H1 (cell line): ENCODE measurements around the gene RAB31. TPM values are rescaled to one million over a fixed set of nuclear protein-coding genes. Genes with fewer than 3 reads are reported as not detected.

Experiments
- CTCF ChIA-PET: fragments of 300-600 bp; sonication (Branson Sonifier 250); formaldehyde crosslinking; loops from one replicate; lab custom pipeline; 2021; ENCODE audit not compliant: partially characterized antibody; lab: Charles Lee
- POLR2A ChIA-PET: fragments of 300-600 bp; sonication (Branson Sonifier 250); formaldehyde crosslinking; loops from one replicate; lab custom pipeline; 2021; ENCODE audit warnings: inconsistent platforms; ENCODE audit not compliant: partially characterized antibody; lab: Charles Lee
- DNase-seq, 2 experiments: peaks; one replicate each; pipeline versions ENCODE4 v3.0.0 to v3.0.0-alpha.2; 2010 to 2022; ENCODE audit warnings: low spot score in 2 of 2, low read depth in 1 of 2, mixed read lengths in 1 of 2
- FAIRE-seq: peaks from 2 replicates; lab custom pipeline; 2011; peaks lifted over from hg19 to GRCh38; lab: Jason Lieb, UNC
- H2AFZ ChIP-seq: 2 replicates; pipeline ENCODE4 v1.8.1; 2012; ENCODE audit warnings: low read length, inconsistent platforms
- H2AK5ac ChIP-seq: 2 replicates; pipeline ENCODE4 v1.6.1; 2013; ENCODE audit warnings: low read depth, low read length
- H2BK120ac ChIP-seq: replicated peaks from 2 replicates; pipeline ENCODE3; 2013; ENCODE audit warnings: low read depth, low read length, inconsistent platforms
- H2BK12ac ChIP-seq: 2 replicates; pipeline ENCODE4 v1.6.1; 2013; ENCODE audit warnings: low read depth, low read length
- H2BK15ac ChIP-seq: 2 replicates; pipeline ENCODE4 v1.6.1; 2013; ENCODE audit warnings: low read length
- H2BK20ac ChIP-seq: 2 replicates; pipeline ENCODE4 v1.6.1; 2013; ENCODE audit warnings: low read length
- H2BK5ac ChIP-seq: 2 replicates; pipeline ENCODE4 v1.6.1; 2013; ENCODE audit warnings: low read depth, low read length
- H3K14ac ChIP-seq: 2 replicates; pipeline ENCODE4 v1.6.1; 2013; ENCODE audit warnings: inconsistent platforms; ENCODE audit not compliant: insufficient read length
- H3K18ac ChIP-seq: 2 replicates; pipeline ENCODE4 v1.6.1; 2013; ENCODE audit warnings: low read length; ENCODE audit errors: extremely low read depth
- H3K23ac ChIP-seq: 2 replicates; pipeline ENCODE4 v1.6.1; 2013; ENCODE audit warnings: inconsistent platforms; ENCODE audit not compliant: insufficient read length
- H3K23me2 ChIP-seq: 2 replicates; pipeline ENCODE4 v1.6.1; 2013; ENCODE audit warnings: low read depth, low read length
- H3K27ac ChIP-seq: 2 replicates; pipeline ENCODE4 v1.6.1; 2011; ENCODE audit warnings: low read depth, low read length, inconsistent platforms
- H3K27me3 ChIP-seq, 4 experiments: replicated peaks in 1 of 4; 1 replicate in 1 of 4; 2 replicates in 3 of 4; pipeline versions ENCODE4 v1.6.1 to v1.8.1; 2011 to 2013; ENCODE audit warnings: low read length in 3 of 4, mild to moderate bottlenecking in 3 of 4, inconsistent platforms in 2 of 4, mixed read lengths in 2 of 4, moderate library complexity in 1 of 4; ENCODE audit not compliant: control insufficient read depth in 3 of 4, insufficient read depth in 3 of 4; ENCODE audit errors: extremely low read depth in 1 of 4
- H3K36me3 ChIP-seq, 4 experiments: 2 replicates each; pipeline versions ENCODE4 v1.6.1 to v1.8.1; 2011 to 2013; ENCODE audit warnings: mild to moderate bottlenecking in 4 of 4, low read length in 3 of 4, moderate library complexity in 2 of 4, control low read depth in 1 of 4, inconsistent platforms in 1 of 4; ENCODE audit not compliant: insufficient read depth in 4 of 4, control insufficient read depth in 2 of 4
- H3K4ac ChIP-seq: replicated peaks from 2 replicates; pipeline ENCODE3; 2013; ENCODE audit warnings: low read length, low read depth, mixed read lengths, inconsistent platforms; ENCODE audit not compliant: insufficient read length
- H3K4me1 ChIP-seq, 4 experiments: replicated peaks in 1 of 4; 1 replicate in 1 of 4; 2 replicates in 3 of 4; pipeline versions ENCODE4 v1.6.1 to v1.8.1; 2011 to 2013; ENCODE audit warnings: low read length in 3 of 4, inconsistent platforms in 2 of 4, mixed read lengths in 1 of 4; ENCODE audit not compliant: insufficient read depth in 4 of 4, control insufficient read depth in 3 of 4
- H3K4me2 ChIP-seq, 2 experiments: 2 replicates each; pipeline versions ENCODE4 v1.6.1 to v1.8.1; 2011 to 2013; ENCODE audit warnings: low read depth in 2 of 2, low read length in 2 of 2, control low read depth in 1 of 2, inconsistent platforms in 1 of 2, mild to moderate bottlenecking in 1 of 2; ENCODE audit not compliant: insufficient read depth in 1 of 2
- H3K4me3 ChIP-seq, 4 experiments: fragments of 200-600, 300-600 bp in 1 of 4; sonication (generic), shearing (Covaris generic), sonication (Bioruptor Twin) in 1 of 4; 2 replicates each; pipeline versions ENCODE4 v1.5.1 to v1.8.1; 2011 to 2016; ENCODE audit warnings: low read length in 4 of 4, low read depth in 3 of 4, control low read depth in 2 of 4, inconsistent platforms in 2 of 4, mild to moderate bottlenecking in 2 of 4, mixed read lengths in 1 of 4, moderate library complexity in 1 of 4; ENCODE audit not compliant: insufficient read depth in 2 of 4; ENCODE audit errors: extremely low read depth in 1 of 4
- H3K56ac ChIP-seq: replicated peaks from 2 replicates; pipeline ENCODE3; 2013; ENCODE audit warnings: low read depth, mild to moderate bottlenecking, mixed read lengths, low read length, inconsistent platforms; ENCODE audit not compliant: insufficient read length
- H3K79me1 ChIP-seq: 2 replicates; pipeline ENCODE4 v1.6.1; 2013; ENCODE audit warnings: low read depth, low read length, control low read depth
- H3K79me2 ChIP-seq, 2 experiments: 2 replicates each; pipeline versions ENCODE4 v1.6.1 to v1.8.1; 2012 to 2013; ENCODE audit warnings: low read length in 2 of 2, mild to moderate bottlenecking in 2 of 2, inconsistent platforms in 1 of 2; ENCODE audit not compliant: insufficient read depth in 2 of 2, control insufficient read depth in 1 of 2
- H3K9ac ChIP-seq, 4 experiments: replicated peaks in 1 of 4; 1 replicate in 1 of 4; 2 replicates in 3 of 4; pipeline versions ENCODE4 v1.6.1 to v1.8.1; 2011 to 2013; ENCODE audit warnings: low read depth in 3 of 4, low read length in 3 of 4, control low read depth in 2 of 4, mild to moderate bottlenecking in 2 of 4, moderate library complexity in 2 of 4, inconsistent platforms in 1 of 4; ENCODE audit errors: extremely low read depth in 1 of 4
- H3K9me3 ChIP-seq, 2 experiments: 2 replicates each; pipeline versions ENCODE4 v1.6.1 to v1.8.1; 2012 to 2013; ENCODE audit warnings: mild to moderate bottlenecking in 2 of 2, moderate library complexity in 2 of 2, control low read depth in 1 of 2, inconsistent platforms in 1 of 2, low read depth in 1 of 2, low read length in 1 of 2, mixed read lengths in 1 of 2; ENCODE audit not compliant: insufficient read depth in 2 of 2
- H4K20me1 ChIP-seq, 2 experiments: replicated peaks in 1 of 2; 2 replicates each; pipeline versions ENCODE3 to v1.8.1; 2011 to 2013; ENCODE audit warnings: inconsistent platforms in 2 of 2, low read length in 2 of 2, mild to moderate bottlenecking in 1 of 2; ENCODE audit not compliant: insufficient read depth in 2 of 2, control insufficient read depth in 1 of 2
- H4K5ac ChIP-seq: 2 replicates; pipeline ENCODE4 v1.6.1; 2013; ENCODE audit warnings: low read length, low read depth, mixed read lengths, inconsistent platforms; ENCODE audit not compliant: insufficient read length
- H4K8ac ChIP-seq: 2 replicates; pipeline ENCODE4 v1.8.0; 2013; ENCODE audit warnings: mild to moderate bottlenecking, moderate library complexity, low read length, inconsistent platforms; ENCODE audit not compliant: insufficient read depth; ENCODE audit errors: extremely low read depth
- H4K91ac ChIP-seq: replicated peaks from 2 replicates; pipeline ENCODE3; 2013; ENCODE audit warnings: low read length, mixed read lengths, inconsistent platforms; ENCODE audit not compliant: insufficient read length
- CBX5 ChIP-seq: fragments of 300-800, 300-1000 bp; sonication (generic); IDR thresholded peaks from 2 replicates; pipeline ENCODE4 v1.7.1; 2016; ENCODE audit warnings: antibody characterized with exemption, low read length, low read depth
- CBX8 ChIP-seq: fragments of 300-800, 300-1000 bp; sonication (generic); IDR thresholded peaks from 2 replicates; pipeline ENCODE4 v1.7.1; 2016; ENCODE audit warnings: low read depth, low read length, borderline replicate concordance
- CEBPB ChIP-seq: IDR thresholded peaks from 2 replicates; pipeline ENCODE4 v1.6.1; 2012; ENCODE audit warnings: low read depth, low read length
- POLR2AphosphoS5 ChIP-seq: IDR thresholded peaks from 2 replicates; pipeline ENCODE4 v1.6.1; 2011; ENCODE audit warnings: low read depth, low read length
- SP2 ChIP-seq: IDR thresholded peaks from 2 replicates; pipeline ENCODE4 v1.6.1; 2012; ENCODE audit warnings: mild to moderate bottlenecking, low read length, inconsistent platforms
- YY1 ChIP-seq: IDR thresholded peaks from 2 replicates; pipeline ENCODE4 v1.6.1; 2011; ENCODE audit warnings: low read depth, mild to moderate bottlenecking, low read length
- WGBS, 2 experiments: shearing (Covaris generic) in 1 of 2; methylation state at CpG; one replicate each; pipeline versions ENCODE4 v1.1.6 to v1.1.7; 2013 to 2015; ENCODE audit warnings: low lambda C conversion rate in 2 of 2, mixed read lengths in 2 of 2, inconsistent platforms in 1 of 2, low coverage in 1 of 2, missing lambda C conversion rate in 1 of 2; ENCODE audit not compliant: insufficient replicate concordance in 2 of 2, insufficient coverage in 1 of 2, insufficient read length in 1 of 2; ENCODE audit errors: extremely low coverage in 1 of 2, missing lambda C conversion rate in 1 of 2; 5-methylcytosine and 5-hydroxymethylcytosine counted together
- polyA plus RNA-seq, 7 experiments: library from polyadenylated mRNA; depleted of rRNA in 3 of 7; stranded (reverse) in 5 of 7; unstranded in 2 of 7; fragments of >200 nt in 5 of 7; fragments of 200-250 nt in 2 of 7; gene quantifications; 1 replicate in 5 of 7; 2 replicates in 1 of 7; 4 replicates in 1 of 7; pipeline versions ENCODE4 v1.2.1 to v1.2.3, GENCODE V29; 2011 to 2013; ENCODE audit warnings: missing spikeins in 2 of 7, mixed read lengths in 2 of 7
- total RNA-seq: library from RNA; stranded (reverse); fragmentation: NEBNext Ultra II Directional; extraction: Animal tissue kit (Norgen Biotek cat#: 25700); gene quantifications from 2 replicates; pipeline ENCODE4 v1.2.1, GENCODE V29; 2021
- TF ChIP-seq, protein P1 (sequence below): IDR thresholded peaks from 2 replicates; pipeline ENCODE4 v1.6.1; 2012; ENCODE audit warnings: inconsistent platforms

Gene RAB31
- total and polyA plus RNA-seq, 2 of the 8 experiments (the other 6 are each of a cell fraction or from before 2014, with no cell fraction given), result 15.2 to 40.9 TPM

- no peaks in the 10 kb centered on the region for H3K36me3 ChIP-seq
- H4K20me1 ChIP-seq, result no peaks in the 10 kb centered on the region
- no peak overlapping the region for H3K4ac ChIP-seq
- H2BK20ac ChIP-seq, result no peak overlapping the region
- H2AFZ ChIP-seq, result no peak overlapping the region
- no peak overlapping the region for H4K5ac ChIP-seq
- no peak overlapping the region for H3K27ac ChIP-seq
- ChIA-PET CTCF (no interaction called here), POLR2A (no interaction called here)
- no peak overlapping the region for H4K91ac ChIP-seq
- no peak overlapping the region for H3K23ac ChIP-seq
- no peak overlapping the region for H2BK12ac ChIP-seq
- no peak overlapping the region for H2BK120ac ChIP-seq
- no peaks in the 10 kb centered on the region for H3K4me1 ChIP-seq
- no peak overlapping the region for H4K8ac ChIP-seq
- DNase-seq (no peak), FAIRE-seq (no peak)
- no peak overlapping the region for H3K4me2 ChIP-seq
- H2BK15ac ChIP-seq, result no peak overlapping the region
- H2BK5ac ChIP-seq, result no peak overlapping the region
- H3K79me2 ChIP-seq, result no peaks in the 10 kb centered on the region
- H3K79me1 ChIP-seq, result no peaks in the 10 kb centered on the region
- 93% methylated on average over 5 of the region's 5 CpGs; no CpG with 5 or more reads in 1 of the 2 experiments for WGBS, 2 experiments
- H3K9me3 ChIP-seq, result no peaks in the 10 kb centered on the region
- H3K14ac ChIP-seq, result no peak overlapping the region
- no peak overlapping the region for H3K4me3 ChIP-seq
- no peak overlapping the region for H3K18ac ChIP-seq
- no peak overlapping the region for H3K56ac ChIP-seq
- no peak overlapping the region for H2AK5ac ChIP-seq
- no peaks in the 10 kb centered on the region for H3K27me3 ChIP-seq
- H3K9ac ChIP-seq, result no peak overlapping the region
- no peaks in the 10 kb centered on the region for H3K23me2 ChIP-seq
- TF ChIP-seq YY1, result no peak
- TF ChIP-seq CBX5, result no peak
- no peak for TF ChIP-seq SP2
- TF ChIP-seq POLR2AphosphoS5, result no peak
- TF ChIP-seq CBX8, result no peak
- TF ChIP-seq, protein P1, sequence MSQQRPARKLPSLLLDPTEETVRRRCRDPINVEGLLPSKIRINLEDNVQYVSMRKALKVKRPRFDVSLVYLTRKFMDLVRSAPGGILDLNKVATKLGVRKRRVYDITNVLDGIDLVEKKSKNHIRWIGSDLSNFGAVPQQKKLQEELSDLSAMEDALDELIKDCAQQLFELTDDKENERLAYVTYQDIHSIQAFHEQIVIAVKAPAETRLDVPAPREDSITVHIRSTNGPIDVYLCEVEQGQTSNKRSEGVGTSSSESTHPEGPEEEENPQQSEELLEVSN, result no peak
- TF ChIP-seq CEBPB, result no peak
These were observed 179.9 kb downstream of the RAB31 start for GRCh38 chr18:9887992-9888391.
